Suppressor macrophage (primary cell): Measurements from ENCODE around the gene DACT2.

ENCODE experiments used
- DNase-seq, 4 experiments: peaks; one replicate each; pipeline ENCODE4 v3.0.0-alpha.2; 2020 to 2022

DACT2 gene

GRCh38 chr6:168261234-168261633, 58.3 kb downstream of the DACT2 start:
- DNase-seq: no peak

GRCh38 chr6:168260420-168260987, 59.1 kb downstream of the DACT2 start:
- no peak for DNase-seq

- DNase-seq: no peak
Observed at GRCh38 chr6:168258795-168259194, 60.8 kb downstream of the DACT2 start.

- no peak for DNase-seq
Observed at GRCh38 chr6:168256940-168257339, 62.6 kb downstream of the DACT2 start.
